ENCODE results near the gene SNX18. TPM values are rescaled to one million over a fixed set of nuclear protein-coding genes. Genes with fewer than 3 reads are reported as not detected.

The SNX18 gene
- total RNA-seq, 1 donor from 2014 or later, result 17.2 TPM

GRCh38 chr5:54595721-54596120 lies 78.2 kb downstream of the SNX18 start:
- H3K36me3 Mint-ChIP-seq, result peaks cover 3% of the 10 kb centered on the region
- no peak overlapping the region for H3K27ac Mint-ChIP-seq
- no peak for DNase-seq (ENCODE audit: low spot score in 2 of 2, unreplicated experiment in 2 of 2)
- H3K9me3 Mint-ChIP-seq, result peaks cover 39% of the 10 kb centered on the region
- no peaks in the 10 kb centered on the region for H3K27me3 Mint-ChIP-seq (ENCODE audit: low read depth)
- no peak for TF ChIP-seq CTCF (IDR thresholded peaks at IDR 0.05; ENCODE audit: unreplicated experiment)
- H3K4me3 Mint-ChIP-seq, result no peak overlapping the region
- H3K4me1 Mint-ChIP-seq, result no peaks in the 10 kb centered on the region

Other genes with a start within 250 kb of the SNX18 start
- gene ARL15, start 207.2 kb upstream of the SNX18 start, total RNA-seq, result 20.0 to 24.8 TPM (median 22.2 TPM) in 3 replicates
- gene HSPB3, start 62.1 kb upstream of the SNX18 start, total RNA-seq, result not detected in 3 replicates

Data from mesothelial cell of epicardium (in vitro differentiated cells).